IPS DF 6.9 (cell line): Measurements from ENCODE around the gene PLA2G5.

ENCODE experiments used
- DNase-seq: peaks from one replicate; pipeline ENCODE4 v3.0.0-alpha.2; 2013; ENCODE audit warnings: low read depth, low spot score
- H3K27ac ChIP-seq: one replicate; pipeline ENCODE4 v1.5.1; 2013; ENCODE audit warnings: low read length, control low read depth
- H3K27me3 ChIP-seq: 2 replicates; pipeline ENCODE4 v1.6.1; 2013; ENCODE audit warnings: mild to moderate bottlenecking, low read length; ENCODE audit not compliant: control insufficient read depth, insufficient read depth
- H3K36me3 ChIP-seq: 2 replicates; pipeline ENCODE4 v1.6.1; 2013; ENCODE audit warnings: low read length; ENCODE audit not compliant: control insufficient read depth, insufficient read depth
- H3K4me1 ChIP-seq: 2 replicates; pipeline ENCODE4 v1.6.1; 2013; ENCODE audit warnings: low read length; ENCODE audit not compliant: control insufficient read depth, insufficient read depth
- H3K4me3 ChIP-seq: 2 replicates; pipeline ENCODE4 v1.5.1; 2013; ENCODE audit warnings: mild to moderate bottlenecking, low read length
- H3K9me3 ChIP-seq: 2 replicates; pipeline ENCODE4 v1.6.1; 2013; ENCODE audit warnings: low read length, inconsistent platforms; ENCODE audit not compliant: control insufficient read depth, insufficient read depth
- WGBS: extraction: QIAGEN DNeasy Blood & Tissue Kit; methylation state at CpG from one replicate; pipeline ENCODE4 v1.1.7; 2013; ENCODE audit warnings: mixed read lengths, missing lambda C conversion rate; ENCODE audit not compliant: insufficient read length, insufficient coverage; 5-methylcytosine and 5-hydroxymethylcytosine counted together

The PLA2G5 gene

DNA sequence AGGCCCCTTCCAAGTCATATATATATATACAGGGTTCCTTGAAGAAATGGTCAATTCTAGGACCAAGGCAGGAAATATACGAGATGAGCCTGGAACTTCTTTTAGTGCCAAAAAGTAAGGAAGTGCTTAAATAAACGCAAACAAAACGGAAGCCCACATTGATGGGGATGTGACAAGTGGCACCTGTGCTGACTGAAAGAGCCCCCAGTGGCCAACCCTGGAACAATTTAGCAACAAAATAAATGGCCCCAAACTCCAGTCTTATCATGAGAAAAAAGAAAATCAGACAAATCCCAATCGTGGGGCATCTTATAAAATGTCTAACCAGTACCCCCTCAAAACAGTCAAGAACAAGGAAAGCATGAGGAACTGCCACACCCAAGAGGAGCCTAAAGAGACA lies 17.7 kb downstream of the PLA2G5 start:
- H3K27me3 ChIP-seq = no peaks in the 10 kb centered on the region
- no peaks in the 10 kb centered on the region for H3K36me3 ChIP-seq
- H3K27ac ChIP-seq = no peak overlapping the region
- H3K4me3 ChIP-seq = no peak overlapping the region
- H3K4me1 ChIP-seq = no peaks in the 10 kb centered on the region
- no peak for DNase-seq
- no CpG with 5 or more reads among the region's 4 CpGs for WGBS
- H3K9me3 ChIP-seq = no peaks in the 10 kb centered on the region

DNA sequence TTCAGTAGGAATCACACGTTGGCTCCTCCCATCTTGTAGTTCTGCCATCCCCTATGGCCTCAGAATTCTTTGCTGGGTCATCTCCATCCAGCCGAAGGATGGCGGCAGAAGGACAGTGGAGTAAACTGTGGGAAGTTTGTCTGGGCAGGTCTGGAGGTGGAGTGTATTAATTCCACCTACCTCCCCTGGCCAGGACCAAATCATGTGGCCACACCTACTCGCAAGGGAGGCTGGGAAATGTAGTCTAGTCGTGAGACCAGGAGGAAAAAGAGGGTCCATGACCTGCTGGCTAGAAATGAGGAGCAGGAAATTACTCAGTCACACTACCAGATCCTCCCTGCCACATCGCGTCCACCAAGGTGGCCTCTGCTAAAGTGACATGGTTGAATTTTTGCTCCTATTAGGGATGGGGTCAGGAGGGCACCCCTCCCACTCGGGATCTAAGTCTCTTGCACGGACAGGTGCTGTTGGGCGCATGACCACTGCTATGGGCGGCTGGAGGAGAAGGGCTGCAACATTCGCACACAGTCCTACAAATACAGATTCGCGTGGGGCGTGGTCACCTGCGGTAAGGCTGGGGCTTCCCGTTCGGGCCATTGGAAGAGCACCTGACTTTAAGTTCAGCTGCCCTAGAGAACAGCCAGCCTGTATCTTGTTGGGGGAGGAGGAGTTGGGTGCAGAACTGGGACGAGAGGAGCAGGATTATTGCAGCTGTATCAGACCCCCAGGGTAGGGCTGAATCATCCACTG lies 19.5 kb downstream of the PLA2G5 start:
- no peak for DNase-seq
- WGBS = no CpG with 5 or more reads among the region's 19 CpGs
- no peaks in the 10 kb centered on the region for H3K9me3 ChIP-seq

GRCh38 chr1:20090119-20090518 lies 20.1 kb downstream of the PLA2G5 start:
- Histone ChIP-seq H3K36me3 (no peaks in the 10 kb centered on the region), H3K27ac (no peak overlapping the region), H3K27me3 (no peaks in the 10 kb centered on the region), H3K9me3 (no peaks in the 10 kb centered on the region), H3K4me1 (no peaks in the 10 kb centered on the region), H3K4me3 (no peak overlapping the region)
- no peak for DNase-seq
- no CpG with 5 or more reads among the region's 3 CpGs for WGBS

More for the DNA sequence above, 19.5 kb downstream of the PLA2G5 start:
- Histone ChIP-seq H3K4me1 (no peaks in the 10 kb centered on the region), H3K36me3 (no peaks in the 10 kb centered on the region), H3K27me3 (no peaks in the 10 kb centered on the region), H3K27ac (no peak overlapping the region), H3K4me3 (no peak overlapping the region)

DNA sequence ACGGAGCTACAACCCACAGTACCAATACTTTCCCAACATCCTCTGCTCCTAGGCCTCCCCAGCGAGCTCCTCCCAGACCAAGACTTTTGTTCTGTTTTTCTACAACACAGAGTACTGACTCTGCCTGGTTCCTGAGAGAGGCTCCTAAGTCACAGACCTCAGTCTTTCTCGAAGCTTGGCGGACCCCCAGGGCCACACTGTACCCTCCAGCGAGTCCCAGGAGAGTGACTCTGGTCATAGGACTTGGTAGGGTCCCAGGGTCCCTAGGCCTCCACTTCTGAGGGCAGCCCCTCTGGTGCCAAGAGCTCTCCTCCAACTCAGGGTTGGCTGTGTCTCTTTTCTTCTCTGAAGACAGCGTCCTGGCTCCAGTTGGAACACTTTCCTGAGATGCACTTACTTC lies 20.6 kb downstream of the PLA2G5 start:
- Histone ChIP-seq H3K9me3 (no peaks in the 10 kb centered on the region; the same call in 1 of the 2 replicates), H3K36me3 (no peaks in the 10 kb centered on the region), H3K4me3 (no peak overlapping the region), H3K4me1 (no peaks in the 10 kb centered on the region), H3K27me3 (no peaks in the 10 kb centered on the region), H3K27ac (no peak overlapping the region)
- DNase-seq = no peak
- WGBS = no CpG with 5 or more reads among the region's 6 CpGs

DNA sequence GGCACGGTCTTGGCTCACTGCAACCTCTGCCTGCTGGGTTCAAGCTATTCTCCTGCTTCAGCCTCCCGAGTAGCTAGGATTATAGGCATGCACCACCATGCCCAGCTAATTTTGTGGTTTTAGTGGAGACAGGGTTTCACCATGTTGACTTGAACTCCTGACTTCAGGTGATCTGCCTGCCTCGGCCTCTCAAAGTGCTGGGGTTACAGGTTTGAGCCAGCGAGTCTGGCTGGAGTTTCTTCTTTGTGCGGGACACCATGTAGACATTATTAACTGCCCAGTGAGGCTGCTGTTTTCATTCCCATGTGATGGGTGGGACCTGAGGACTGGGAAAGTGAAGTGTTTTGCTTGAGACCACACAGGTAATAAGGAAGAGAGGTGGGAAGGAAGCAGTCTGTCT lies 23.3 kb downstream of the PLA2G5 start:
- WGBS = no CpG with 5 or more reads among the region's 5 CpGs

GRCh38 chr1:20093940-20094391 lies 24.0 kb downstream of the PLA2G5 start:
- DNase-seq = no peak
- Histone ChIP-seq H3K36me3 (no peaks in the 10 kb centered on the region), H3K9me3 (peaks cover 6% of the 10 kb centered on the region), H3K4me1 (no peaks in the 10 kb centered on the region), H3K27ac (no peak overlapping the region), H3K27me3 (no peaks in the 10 kb centered on the region), H3K4me3 (no peak overlapping the region)
- no CpG with 5 or more reads among the region's 5 CpGs for WGBS

More for the DNA sequence above, 23.3 kb downstream of the PLA2G5 start:
- H3K4me1 ChIP-seq = no peaks in the 10 kb centered on the region
- no peak for DNase-seq
- H3K9me3 ChIP-seq = peaks cover 6% of the 10 kb centered on the region
- H3K27ac ChIP-seq = no peak overlapping the region
- no peak overlapping the region for H3K4me3 ChIP-seq
- H3K27me3 ChIP-seq = no peaks in the 10 kb centered on the region
- no peaks in the 10 kb centered on the region for H3K36me3 ChIP-seq

- no peaks in the 10 kb centered on the region for H3K36me3 ChIP-seq
- no peak for DNase-seq
- no peak overlapping the region for H3K4me3 ChIP-seq
- H3K27me3 ChIP-seq = no peaks in the 10 kb centered on the region
- H3K27ac ChIP-seq = no peak overlapping the region
- peaks cover 6% of the 10 kb centered on the region for H3K9me3 ChIP-seq
- WGBS = no CpG with 5 or more reads among the region's 5 CpGs
- peaks cover 2% of the 10 kb centered on the region; the same call in 1 of the 2 replicates for H3K4me1 ChIP-seq
These were observed 25.8 kb downstream of the PLA2G5 start for GRCh38 chr1:20095564-20096434.

- Histone ChIP-seq H3K27me3 (no peaks in the 10 kb centered on the region), H3K4me3 (no peak overlapping the region), H3K9me3 (peaks cover 6% of the 10 kb centered on the region), H3K4me1 (peaks cover 2% of the 10 kb centered on the region; the same call in 1 of the 2 replicates), H3K36me3 (no peaks in the 10 kb centered on the region), H3K27ac (no peak overlapping the region)
- WGBS = no CpG with 5 or more reads among the region's 7 CpGs
- no peak for DNase-seq
These were observed 26.9 kb downstream of the PLA2G5 start for GRCh38 chr1:20096840-20097447.

GRCh38 chr1:20099533-20099932 lies 29.5 kb downstream of the PLA2G5 start:
- Histone ChIP-seq H3K4me3 (no peak overlapping the region), H3K4me1 (peaks cover 2% of the 10 kb centered on the region; the same call in 1 of the 2 replicates), H3K36me3 (no peaks in the 10 kb centered on the region), H3K27me3 (no peaks in the 10 kb centered on the region), H3K9me3 (peaks cover 6% of the 10 kb centered on the region), H3K27ac (no peak overlapping the region)
- DNase-seq = no peak
- no CpG with 5 or more reads among the region's 3 CpGs for WGBS

DNA sequence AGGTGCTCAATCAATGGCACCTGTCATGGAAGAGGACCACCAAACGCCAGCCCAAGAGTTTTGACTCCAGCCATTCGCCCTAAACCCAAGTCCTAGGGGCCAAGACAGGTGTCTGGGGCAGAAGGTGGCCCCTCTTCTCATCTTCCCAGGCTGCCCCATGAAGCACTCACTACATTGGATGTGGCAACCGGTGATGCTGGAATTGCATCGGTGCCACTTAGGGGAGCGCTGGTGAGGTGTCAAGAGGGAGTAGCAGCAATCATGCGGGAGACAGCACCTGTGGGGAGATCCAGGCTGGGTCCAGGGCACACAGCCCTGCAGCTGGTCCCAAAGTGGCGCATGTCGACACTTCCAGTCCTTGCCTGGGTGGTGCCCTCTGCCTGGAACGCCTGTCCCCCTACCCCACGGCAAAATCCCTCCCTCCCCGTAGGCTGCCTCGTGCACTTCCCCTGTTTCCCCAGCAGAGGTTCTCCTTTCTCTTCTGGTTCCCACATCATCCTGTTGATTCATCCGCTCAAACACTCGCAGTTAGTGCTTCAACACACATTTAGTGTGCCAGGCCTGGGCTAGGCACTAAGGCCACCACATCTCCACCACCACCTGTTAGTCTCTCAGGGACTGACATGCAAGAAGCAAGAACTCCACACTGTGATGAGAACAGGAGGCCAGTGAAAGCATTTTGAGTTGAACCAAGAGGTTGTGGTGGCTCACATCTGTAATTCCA lies 30.8 kb downstream of the PLA2G5 start:
- peaks cover 6% of the 10 kb centered on the region for H3K9me3 ChIP-seq

More for the DNA sequence above, 30.8 kb downstream of the PLA2G5 start:
- Histone ChIP-seq H3K27me3 (no peaks in the 10 kb centered on the region), H3K4me1 (peaks cover 2% of the 10 kb centered on the region; the same call in 1 of the 2 replicates), H3K36me3 (no peaks in the 10 kb centered on the region), H3K4me3 (no peak overlapping the region), H3K27ac (no peak overlapping the region)
- no CpG with 5 or more reads among the region's 14 CpGs for WGBS
- no peak for DNase-seq
